Lung (tissue), 12 donors: ENCODE measurements around the gene GDNF. TPM values are rescaled to one million over a fixed set of nuclear protein-coding genes. Genes with fewer than 3 reads are reported as not detected.

ENCODE experiments used
- ATAC-seq: fragments of 200-7000 bp; cut with Tn5 transposase; one replicate; pipeline ENCODE4 v1.9.1; 2020; ENCODE audit warnings: moderate number of reproducible peaks; ENCODE audit not compliant: insufficient read depth, low FRiP score
- DNase-seq, 3 donors: peaks; one replicate each; pipeline ENCODE4 v3.0.0-alpha.2; 2013 to 2017
- H3K27ac ChIP-seq, 2 donors: one replicate each; pipeline ENCODE4 v1.5.1; 2013; ENCODE audit warnings: mild to moderate bottlenecking in 2 of 2, moderate library complexity in 2 of 2, control low read depth in 1 of 2, inconsistent platforms in 1 of 2, low read depth in 1 of 2, low read length in 1 of 2
- H3K27me3 ChIP-seq, 3 donors: one replicate each; pipeline ENCODE4 v1.5.1; 2013; ENCODE audit warnings: low read length in 2 of 3; ENCODE audit not compliant: control insufficient read depth in 3 of 3, insufficient read depth in 3 of 3
- H3K36me3 ChIP-seq, 4 donors: one replicate each; pipeline ENCODE4 v1.5.1; 2013; ENCODE audit warnings: low read length in 4 of 4, mild to moderate bottlenecking in 1 of 4, moderate library complexity in 1 of 4; ENCODE audit not compliant: control insufficient read depth in 4 of 4, insufficient read depth in 4 of 4
- H3K4me1 ChIP-seq, 5 donors: one replicate each; pipeline ENCODE4 v1.5.1; 2013; ENCODE audit warnings: low read length in 5 of 5, mild to moderate bottlenecking in 2 of 5, moderate library complexity in 1 of 5; ENCODE audit not compliant: control insufficient read depth in 5 of 5, insufficient read depth in 5 of 5
- H3K4me3 ChIP-seq: one replicate; pipeline ENCODE4 v1.5.1; 2013; ENCODE audit warnings: mild to moderate bottlenecking, control low read depth, moderate library complexity
- H3K9ac ChIP-seq, 2 donors: one replicate each; pipeline ENCODE4 v1.5.1; 2013; ENCODE audit warnings: low read length in 2 of 2, control low read depth in 1 of 2; ENCODE audit not compliant: insufficient read depth in 1 of 2
- H3K9me3 ChIP-seq, 4 donors: one replicate each; pipeline ENCODE4 v1.5.1; 2013; ENCODE audit warnings: low read length in 3 of 4, mild to moderate bottlenecking in 1 of 4, moderate library complexity in 1 of 4; ENCODE audit not compliant: control insufficient read depth in 4 of 4, insufficient read depth in 3 of 4
- CTCF ChIP-seq: IDR thresholded peaks from 2 replicates; pipeline ENCODE4 v1.5.1; 2012; ENCODE audit warnings: mild to moderate bottlenecking; ENCODE audit errors: control extremely low read depth, extremely low read depth
- WGBS, 2 donors: extraction: QIAGEN DNeasy Blood & Tissue Kit; methylation state at CpG; one replicate each; pipeline ENCODE4 v1.1.7; 2013; 5-methylcytosine and 5-hydroxymethylcytosine counted together
- polyA plus RNA-seq, 2 donors: library from polyadenylated mRNA; stranded (reverse); fragments of 200-250 nt; gene quantifications; one replicate each; pipeline ENCODE4 v1.2.1, GENCODE V29; 2013
- total RNA-seq, 2 donors: library from RNA; depleted of rRNA in 1 of 2; stranded (reverse); fragments of >200 nt in 1 of 2; gene quantifications; one replicate each; pipeline ENCODE4 v1.2.1, GENCODE V29; 2014 to 2021
- donor health status: control.
- donor health status: control.
- donor health status: Bipolar disorder and iron deficiency.
- donor health status: healthy.
- donor health status: DM: yes; HTN: yes; CAD: no.

Gene GDNF
- total and polyA plus RNA-seq, 4 donors, result 0.05 TPM; not detected in 3

DNA sequence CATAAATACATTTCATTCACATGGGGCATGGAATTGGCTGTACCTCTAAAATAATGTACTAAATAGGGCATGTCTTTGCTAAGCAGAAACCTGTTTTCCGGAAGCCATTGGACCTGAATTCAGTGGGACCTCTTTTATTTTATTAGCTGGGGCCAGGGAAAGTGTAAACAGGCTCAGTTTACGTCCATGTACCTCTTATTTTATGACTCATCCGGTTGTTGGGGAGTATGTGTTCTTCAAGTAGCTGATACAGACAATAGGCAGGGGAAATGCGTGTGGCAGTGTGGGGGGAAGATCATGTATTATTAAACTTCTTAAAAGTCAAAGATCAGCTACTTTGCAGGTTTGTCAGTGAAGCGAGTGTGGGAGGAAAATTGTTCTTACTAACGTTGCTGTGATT, 1.4 kb upstream of the GDNF start:
- Histone ChIP-seq H3K36me3 (no peaks in the 10 kb centered on the region), H3K9me3 (peaks cover 0 to 4% (median 0%) of the 10 kb centered on the region in 4 donors), H3K27ac (no peak overlapping the region), H3K4me1 (peaks cover 2 to 30% (median 12%) of the 10 kb centered on the region in 5 donors), H3K4me3 (no peak overlapping the region), H3K27me3 (peaks cover 3 to 75% (median 69%) of the 10 kb centered on the region in 3 donors), H3K9ac (no peak overlapping the region)
- DNase-seq, result no peak
- no peak for TF ChIP-seq CTCF
- no peak for ATAC-seq
- 51 to 53% methylated on average over 6 of the region's 6 CpGs for WGBS, 2 donors

DNA sequence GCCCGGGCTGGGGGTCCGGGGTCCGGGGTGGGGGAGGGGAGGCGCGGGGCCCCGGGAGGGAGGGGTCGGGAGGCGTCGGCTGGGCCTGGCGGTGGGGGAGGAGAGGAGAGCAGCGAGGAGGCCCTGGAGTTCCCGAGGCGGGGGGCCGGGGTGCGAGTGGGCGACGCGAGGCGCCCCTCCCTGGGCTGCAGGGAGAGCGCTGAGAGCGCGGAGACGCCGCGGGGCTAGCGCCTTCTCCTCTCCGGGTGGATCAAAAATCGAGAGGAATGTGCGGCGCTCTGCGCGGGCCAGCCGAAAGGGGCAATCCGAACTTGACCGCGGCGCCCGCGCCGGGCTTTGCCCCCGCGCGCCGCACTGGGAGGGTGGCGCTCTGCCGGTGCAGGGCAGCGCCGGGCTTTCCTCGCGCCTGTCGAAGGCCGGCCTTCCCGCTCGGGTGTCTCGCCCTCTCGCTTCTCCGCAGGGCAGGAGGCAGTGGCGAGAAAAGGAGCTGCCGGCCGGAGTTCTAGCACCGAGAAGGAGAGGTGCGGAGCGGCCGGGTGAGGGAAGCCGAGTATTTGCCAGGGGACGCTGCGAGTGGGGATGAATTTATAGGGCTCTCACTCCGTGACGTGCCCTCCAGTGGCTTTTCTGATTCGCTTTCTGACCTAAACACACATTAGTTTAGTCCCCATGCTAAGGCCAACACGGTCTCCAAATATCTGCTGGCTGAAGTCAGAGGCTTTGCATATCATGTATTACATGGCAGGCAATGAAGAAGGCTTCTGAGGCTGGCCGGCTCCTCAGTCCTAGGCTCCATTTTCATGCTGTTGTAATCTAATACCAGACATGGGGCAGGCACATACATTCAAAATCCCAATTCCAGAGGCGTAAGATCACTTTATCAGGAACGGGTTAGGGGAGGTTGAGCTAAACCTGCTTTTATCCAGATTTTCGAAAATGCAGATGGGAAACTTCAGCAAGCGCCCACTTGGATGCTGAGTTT, 503 bp upstream of the GDNF start:
- Histone ChIP-seq H3K27me3 (peaks cover 3 to 82% (median 77%) of the 10 kb centered on the region in 3 donors), H3K4me1 (peaks cover 2 to 36% (median 12%) of the 10 kb centered on the region in 5 donors), H3K27ac (no peak overlapping the region), H3K36me3 (no peaks in the 10 kb centered on the region), H3K9me3 (peaks cover 0 to 4% (median 0%) of the 10 kb centered on the region in 4 donors), H3K4me3 (no peak overlapping the region), H3K9ac (no peak overlapping the region)
- DNase-seq (peak; percentile 29 to 41 (median 32)), ATAC-seq (no peak)
- TF ChIP-seq CTCF, result no peak
- 3 to 5% methylated on average over 62 to 76 of the region's 76 CpGs for WGBS, 2 donors

DNA sequence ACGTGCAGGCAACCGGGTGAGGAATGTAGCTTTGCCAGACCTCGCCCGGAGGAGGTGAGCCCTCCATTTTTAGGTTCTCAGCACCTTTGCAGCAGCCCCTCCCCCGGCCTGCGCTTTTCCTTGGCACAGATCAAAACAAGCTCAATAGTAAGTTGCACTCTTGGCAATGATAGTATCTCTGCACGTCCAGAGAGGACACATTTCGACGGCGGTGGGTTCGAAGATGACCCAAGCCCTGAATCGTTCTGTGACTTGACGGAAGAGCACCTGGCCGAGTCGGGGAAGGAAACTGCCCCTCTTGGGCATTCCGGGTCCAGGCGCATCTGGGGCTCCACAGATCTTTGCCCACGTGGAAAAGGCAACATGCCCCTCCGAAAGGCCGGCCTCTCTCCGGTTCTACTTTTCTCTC, 904 bp downstream of the GDNF start:
- DNase-seq (no peak), ATAC-seq (no peak)
- H3K9me3 ChIP-seq, result peaks cover 0 to 4% (median 0%) of the 10 kb centered on the region in 4 donors
- no peak overlapping the region for H3K4me3 ChIP-seq
- no peaks in the 10 kb centered on the region for H3K36me3 ChIP-seq
- no peak overlapping the region for H3K27ac ChIP-seq
- H3K9ac ChIP-seq, result no peak overlapping the region
- peaks cover 2 to 40% (median 12%) of the 10 kb centered on the region in 5 donors for H3K4me1 ChIP-seq
- peaks cover 3 to 85% (median 82%) of the 10 kb centered on the region in 3 donors for H3K27me3 ChIP-seq
- TF ChIP-seq CTCF, result no peak
- WGBS, 2 donors, result 6 to 8% methylated on average over 21 of the region's 21 CpGs
